T-helper 2 cell treated with Interferon-gamma antibody and Interleukin-4, amounts not matched to agents 5 μg/mL and 100 μg/mL, for 36 hours (primary cell): ENCODE measurements around the gene ECPAS.
"Not testable (repeated sequence)": the region's sequence is repeated elsewhere in the genome, so short reads cannot be mapped to it uniquely, and the experiment has no call there.

Experiments
- DNase-seq: peaks from one replicate; pipeline ENCODE4 v3.0.0; 2021; ENCODE audit warnings: low spot score
- H3K27ac Mint-ChIP-seq: one replicate; pipeline ENCODE4 v1.8.0; 2021; ENCODE audit warnings: mild to moderate bottlenecking, mixed read lengths
- H3K27me3 Mint-ChIP-seq: one replicate; pipeline ENCODE4 v1.8.0; 2021; ENCODE audit warnings: low read depth, mixed read lengths
- H3K36me3 Mint-ChIP-seq: one replicate; pipeline ENCODE4 v1.8.0; 2021; ENCODE audit warnings: low read depth, mixed read lengths
- H3K4me1 Mint-ChIP-seq: one replicate; pipeline ENCODE4 v1.8.0; 2021; ENCODE audit warnings: low read depth, mixed read lengths
- H3K4me3 Mint-ChIP-seq: one replicate; pipeline ENCODE4 v1.8.0; 2022; ENCODE audit warnings: mild to moderate bottlenecking, moderate library complexity, mixed read lengths
- H3K9me3 Mint-ChIP-seq: one replicate; pipeline ENCODE4 v1.8.0; 2021; ENCODE audit warnings: mixed read lengths

The ECPAS gene

DNA sequence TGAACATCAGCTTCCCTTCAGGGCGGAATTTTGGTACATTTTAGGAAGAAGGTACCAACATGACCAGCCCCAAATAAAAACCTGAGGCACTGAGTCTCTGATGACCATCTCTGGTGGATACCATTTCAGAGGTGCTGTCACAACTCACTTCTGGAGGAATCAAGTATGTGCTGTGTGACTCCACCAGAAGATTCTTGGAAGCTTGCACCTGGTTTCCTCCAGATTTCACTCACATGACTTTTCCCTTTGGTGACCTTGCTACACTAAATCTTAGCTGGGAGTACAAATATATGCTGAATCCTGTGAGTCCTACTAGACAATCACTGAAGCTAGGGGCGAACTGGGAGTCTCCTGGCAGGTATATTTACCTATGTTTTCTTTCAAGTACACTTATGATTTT is 28.5 kb downstream of the ECPAS start:
- Mint-ChIP-seq H3K27me3 (no peaks in the 10 kb centered on the region), H3K36me3 (peaks cover under 1% of the 10 kb centered on the region), H3K4me1 (peaks cover 19% of the 10 kb centered on the region), H3K27ac (no peak overlapping the region), H3K9me3 (no peaks in the 10 kb centered on the region), H3K4me3 (no peak overlapping the region)
- DNase-seq = no peak

DNA sequence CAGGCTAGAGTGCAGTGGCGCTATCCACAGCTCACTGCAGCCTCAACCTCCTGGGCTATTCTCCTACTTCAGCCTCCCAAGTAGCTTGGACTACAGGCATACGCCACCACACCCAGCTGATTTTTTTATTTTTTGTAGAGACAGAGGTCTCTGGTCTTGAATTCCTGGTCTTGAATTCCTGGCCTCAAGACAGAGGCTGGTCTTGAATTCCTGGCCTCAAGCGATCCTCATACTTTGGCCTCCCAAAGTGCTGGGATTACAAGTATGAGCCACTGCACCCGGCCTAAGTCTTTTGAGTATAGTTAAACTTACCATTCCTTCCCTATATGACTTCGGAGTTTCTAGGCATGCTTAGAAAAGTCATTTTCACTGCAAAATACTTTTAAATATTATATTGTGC is 29.4 kb downstream of the ECPAS start:
- no peak overlapping the region for H3K27ac Mint-ChIP-seq
- no peaks in the 10 kb centered on the region for H3K9me3 Mint-ChIP-seq
- peaks cover 5% of the 10 kb centered on the region for H3K36me3 Mint-ChIP-seq
- no peaks in the 10 kb centered on the region for H3K27me3 Mint-ChIP-seq
- peaks cover 17% of the 10 kb centered on the region for H3K4me1 Mint-ChIP-seq
- H3K4me3 Mint-ChIP-seq = no peak overlapping the region
- DNase-seq = no peak

DNA sequence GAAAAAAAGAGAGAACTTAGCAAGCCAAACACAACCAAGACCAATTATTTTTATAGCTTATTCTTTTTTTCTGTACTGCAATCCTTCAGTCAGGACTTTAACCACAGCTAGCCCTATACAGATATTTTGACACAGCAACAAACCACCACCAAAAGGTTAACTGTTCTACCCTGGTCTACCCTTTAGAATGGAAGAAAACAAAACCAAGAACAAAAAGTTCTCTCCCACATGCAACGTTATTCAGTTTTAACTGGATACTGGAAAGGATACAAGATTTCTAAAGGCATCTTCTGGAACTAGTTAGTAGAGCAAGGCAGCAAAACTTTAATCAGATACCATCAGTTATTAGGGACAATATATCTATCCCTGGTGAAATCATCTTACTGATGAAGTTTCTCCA is 32.6 kb downstream of the ECPAS start:
- DNase-seq = no peak
- Mint-ChIP-seq H3K9me3 (no peaks in the 10 kb centered on the region), H3K36me3 (peaks cover 14% of the 10 kb centered on the region), H3K27ac (no peak overlapping the region), H3K4me1 (peaks cover 10% of the 10 kb centered on the region), H3K4me3 (no peak overlapping the region), H3K27me3 (no peaks in the 10 kb centered on the region)

DNA sequence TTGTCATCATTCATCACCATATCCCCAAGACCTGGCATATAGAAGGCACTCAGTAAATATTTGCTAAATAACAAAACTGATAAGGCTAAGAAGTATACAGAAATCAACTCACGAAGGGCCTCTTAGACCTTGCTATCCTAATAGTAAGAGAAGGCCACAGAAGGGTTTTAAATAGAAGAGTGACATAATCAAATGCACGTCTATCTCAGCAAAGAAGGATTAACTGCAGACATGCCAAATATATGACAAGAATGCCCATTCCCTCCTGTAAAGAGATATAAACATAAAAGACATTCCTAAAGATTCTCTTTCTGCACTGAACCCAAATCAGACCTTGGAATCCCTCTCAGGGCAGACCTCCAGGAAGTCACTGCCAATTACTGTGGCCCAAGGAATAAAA is 34.1 kb downstream of the ECPAS start:
- H3K4me3 Mint-ChIP-seq = no peak overlapping the region
- H3K9me3 Mint-ChIP-seq = no peaks in the 10 kb centered on the region
- peaks cover 7% of the 10 kb centered on the region for H3K4me1 Mint-ChIP-seq
- peaks cover 28% of the 10 kb centered on the region for H3K36me3 Mint-ChIP-seq
- H3K27ac Mint-ChIP-seq = no peak overlapping the region
- DNase-seq = no peak
- no peaks in the 10 kb centered on the region for H3K27me3 Mint-ChIP-seq

DNA sequence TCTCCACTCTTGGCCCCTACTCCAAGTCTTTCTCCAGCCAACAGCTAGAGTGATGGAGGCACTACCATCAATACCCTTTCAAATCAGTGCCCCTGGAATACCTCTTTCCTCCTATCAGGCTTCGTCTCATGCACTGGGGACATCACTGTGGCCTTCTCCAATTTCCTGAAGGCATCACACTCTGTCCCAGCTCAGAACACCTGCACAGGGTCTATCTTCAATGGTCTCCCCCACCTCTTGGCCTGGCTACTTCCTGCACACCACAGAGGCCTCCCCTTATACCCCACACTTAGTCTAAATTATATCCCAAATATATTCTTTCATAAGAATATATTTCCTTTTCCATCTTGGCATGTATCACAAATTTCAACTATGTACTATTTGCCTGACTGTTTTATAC is 34.5 kb downstream of the ECPAS start:
- peaks cover 28% of the 10 kb centered on the region for H3K36me3 Mint-ChIP-seq
- H3K4me3 Mint-ChIP-seq = no peak overlapping the region
- H3K9me3 Mint-ChIP-seq = no peaks in the 10 kb centered on the region
- H3K4me1 Mint-ChIP-seq = peaks cover 7% of the 10 kb centered on the region
- no peaks in the 10 kb centered on the region for H3K27me3 Mint-ChIP-seq
- no peak overlapping the region for H3K27ac Mint-ChIP-seq
- DNase-seq = no peak

DNA sequence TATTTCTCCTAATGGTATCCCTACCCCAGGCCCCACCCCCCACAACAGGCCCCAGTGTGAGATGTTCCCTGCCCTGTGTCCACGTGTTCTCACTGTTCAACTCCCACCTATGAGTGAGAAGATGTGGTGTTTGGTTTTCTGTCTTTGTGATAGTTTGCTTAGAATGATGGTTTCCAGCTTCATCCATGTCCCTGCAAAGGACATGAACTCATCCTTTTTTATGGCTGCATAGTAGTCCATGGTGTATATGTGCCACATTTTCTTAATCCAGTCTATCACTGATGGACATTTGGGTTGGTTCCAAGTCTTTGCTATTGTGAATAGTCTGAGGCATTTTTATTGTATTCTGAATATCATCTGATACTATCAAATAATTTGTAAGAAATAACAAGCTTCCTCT is 38.4 kb downstream of the ECPAS start:
- H3K27ac Mint-ChIP-seq, H3K4me1 Mint-ChIP-seq, DNase-seq, H3K4me3 Mint-ChIP-seq, H3K9me3 Mint-ChIP-seq, H3K27me3 Mint-ChIP-seq: not testable (repeated sequence)
- H3K36me3 Mint-ChIP-seq = peaks cover 43% of the 10 kb centered on the region

DNA sequence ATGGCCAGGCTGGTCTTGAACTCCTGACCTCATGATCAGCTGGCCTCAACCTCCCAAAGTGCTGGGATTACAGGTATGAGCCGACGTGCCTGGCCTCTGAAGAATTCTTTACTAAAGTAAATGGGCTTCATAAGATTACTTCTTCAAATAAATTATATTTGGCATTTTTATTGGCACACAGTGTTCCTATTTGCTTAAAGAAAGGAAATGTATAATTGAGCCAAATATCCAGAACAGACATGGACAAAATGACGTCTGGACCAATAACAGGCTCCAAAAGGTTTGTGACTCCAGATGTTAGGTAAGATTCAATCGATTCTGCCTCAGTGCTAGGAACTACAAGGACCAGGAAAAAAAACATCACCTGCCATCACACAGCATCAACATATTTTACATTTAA is 40.7 kb downstream of the ECPAS start:
- Mint-ChIP-seq H3K4me3 (no peak overlapping the region), H3K27ac (no peak overlapping the region), H3K27me3 (no peaks in the 10 kb centered on the region), H3K4me1 (peaks cover 4% of the 10 kb centered on the region), H3K9me3 (no peaks in the 10 kb centered on the region), H3K36me3 (peaks cover 53% of the 10 kb centered on the region)
- no peak for DNase-seq

DNA sequence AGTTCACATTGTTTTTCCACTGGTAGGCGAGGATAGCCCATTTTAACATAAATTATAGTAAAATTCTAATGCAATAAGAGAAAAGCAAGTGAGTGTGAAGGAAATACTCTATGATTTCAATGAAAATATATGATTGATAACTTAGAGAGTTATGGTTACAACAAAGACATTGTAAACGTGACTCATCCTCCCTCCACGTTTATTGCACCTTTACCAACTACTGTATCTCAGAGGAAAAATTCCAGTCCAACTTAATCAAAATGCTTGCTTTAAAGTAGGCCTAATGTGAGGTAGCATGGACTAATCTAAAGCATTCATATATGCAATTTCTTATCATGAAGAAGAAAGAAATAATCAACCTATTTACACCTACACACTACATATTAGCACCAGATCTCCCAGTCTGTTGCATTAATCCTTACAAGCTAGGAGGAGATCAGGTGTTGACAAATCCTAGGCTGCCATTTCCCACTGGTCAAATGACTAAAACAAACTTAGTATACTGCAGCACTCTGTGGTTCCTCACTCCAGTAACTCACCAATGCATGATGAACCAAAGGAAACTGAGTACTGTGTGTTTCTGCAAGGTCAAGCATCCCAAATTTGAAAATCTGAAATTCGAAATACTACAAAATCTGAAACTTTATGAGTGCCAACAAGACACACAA is 41.7 kb downstream of the ECPAS start:
- no peak overlapping the region for H3K4me3 Mint-ChIP-seq
- peaks cover 54% of the 10 kb centered on the region for H3K36me3 Mint-ChIP-seq

DNA sequence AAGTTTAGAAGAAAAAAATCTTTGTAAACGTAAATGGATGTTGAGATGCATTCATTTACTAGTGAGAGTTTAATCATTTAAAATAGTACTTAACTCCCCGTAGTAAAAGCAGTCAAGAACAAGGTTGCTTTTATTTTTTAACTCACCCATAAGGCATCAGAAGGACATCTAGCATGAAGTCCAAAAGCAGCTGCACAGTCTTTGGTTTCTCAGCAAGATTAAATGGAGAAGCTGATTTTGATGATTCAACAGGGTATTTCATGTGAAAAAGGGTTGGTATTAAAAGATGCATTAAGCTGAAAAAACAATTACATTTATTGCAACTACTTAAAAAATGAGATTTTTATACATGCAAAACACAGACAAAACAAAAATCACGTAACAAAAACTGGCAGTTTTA is 44.0 kb downstream of the ECPAS start:
- Mint-ChIP-seq H3K36me3 (peaks cover 52% of the 10 kb centered on the region), H3K4me1 (peaks cover 4% of the 10 kb centered on the region)

More for the DNA sequence above, 41.7 kb downstream of the ECPAS start:
- peaks cover 4% of the 10 kb centered on the region for H3K4me1 Mint-ChIP-seq
- H3K27ac Mint-ChIP-seq = no peak overlapping the region
- no peaks in the 10 kb centered on the region for H3K9me3 Mint-ChIP-seq
- DNase-seq = no peak
- no peaks in the 10 kb centered on the region for H3K27me3 Mint-ChIP-seq

DNA sequence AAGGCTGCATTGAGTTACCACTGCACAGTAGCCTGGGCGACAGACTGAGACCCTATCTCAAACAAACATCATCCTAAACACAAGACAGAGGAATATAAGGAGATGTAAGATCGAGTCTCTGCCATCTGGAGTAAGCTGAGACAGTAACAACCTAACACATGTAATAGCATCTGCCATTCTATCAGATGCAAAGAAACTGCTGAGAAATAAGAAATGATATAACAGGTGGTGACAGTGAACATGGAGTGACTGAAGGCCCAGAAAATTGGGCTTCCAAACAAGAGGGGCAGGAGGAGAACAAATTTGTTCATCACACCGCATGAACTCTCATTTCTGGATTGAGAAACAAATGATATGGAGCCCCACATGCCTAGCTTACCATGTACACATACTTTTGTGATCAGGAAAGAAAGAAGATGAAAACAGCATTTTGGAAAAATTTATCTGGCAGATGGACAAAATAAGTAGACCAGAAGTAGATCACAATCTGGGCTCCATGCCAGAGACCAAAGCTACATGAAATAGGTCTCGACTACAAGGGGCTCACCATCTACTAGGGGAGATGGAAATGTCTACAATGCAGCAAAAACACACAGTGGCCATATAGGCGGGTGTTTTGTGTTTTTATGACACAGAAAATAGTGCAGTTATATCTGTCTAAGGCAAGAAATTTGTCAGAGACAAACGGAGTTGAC is 45.5 kb downstream of the ECPAS start:
- H3K4me1 Mint-ChIP-seq = peaks cover 4% of the 10 kb centered on the region
- no peak overlapping the region for H3K4me3 Mint-ChIP-seq
- no peaks in the 10 kb centered on the region for H3K27me3 Mint-ChIP-seq
- H3K27ac Mint-ChIP-seq = no peak overlapping the region
- no peak for DNase-seq
- H3K36me3 Mint-ChIP-seq = peaks cover 49% of the 10 kb centered on the region
- H3K9me3 Mint-ChIP-seq = no peaks in the 10 kb centered on the region

More for the DNA sequence above, 44.0 kb downstream of the ECPAS start:
- Mint-ChIP-seq H3K9me3 (no peaks in the 10 kb centered on the region), H3K4me3 (no peak overlapping the region), H3K27ac (no peak overlapping the region), H3K27me3 (no peaks in the 10 kb centered on the region)
- no peak for DNase-seq

DNA sequence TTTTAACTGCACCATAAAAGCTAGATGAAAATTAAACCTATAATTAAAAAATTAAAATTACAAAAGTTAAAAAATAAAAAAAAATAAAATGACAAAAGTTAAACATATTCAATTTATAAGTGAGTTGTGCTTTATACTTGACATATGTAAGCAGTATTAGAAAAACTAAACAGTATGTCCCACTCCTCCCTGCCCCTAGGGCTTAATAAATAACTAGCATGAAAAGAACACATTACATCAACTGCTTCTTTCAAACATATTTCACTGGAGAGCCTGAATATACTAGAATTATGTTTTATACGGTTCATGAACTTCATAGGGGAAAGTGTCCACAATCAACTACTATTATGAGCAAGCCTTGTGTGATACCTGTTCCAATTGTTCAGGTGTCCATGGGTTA is 47.6 kb downstream of the ECPAS start:
- Mint-ChIP-seq H3K4me1 (peaks cover under 1% of the 10 kb centered on the region), H3K9me3 (no peaks in the 10 kb centered on the region), H3K4me3 (no peak overlapping the region), H3K36me3 (peaks cover 51% of the 10 kb centered on the region), H3K27ac (no peak overlapping the region), H3K27me3 (no peaks in the 10 kb centered on the region)
- DNase-seq = no peak

DNA sequence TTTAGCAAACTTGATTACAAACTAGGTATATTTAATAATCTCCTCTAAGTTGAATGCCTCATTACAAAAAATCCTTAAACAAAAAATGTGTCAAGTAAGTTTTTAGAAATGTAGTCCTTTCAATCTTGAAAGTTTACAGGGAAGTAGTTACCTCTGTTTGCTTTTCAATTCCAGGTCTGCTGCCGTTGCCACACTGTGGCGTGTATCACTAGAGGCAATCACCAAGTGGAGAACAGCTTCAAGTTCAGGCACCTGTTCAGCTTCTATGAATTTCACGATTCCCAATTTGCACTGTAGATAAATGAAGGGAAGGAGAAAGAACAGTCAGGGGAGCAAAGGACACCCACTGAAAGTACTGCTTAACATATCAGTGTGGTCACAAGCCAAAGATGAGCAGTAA is 51.1 kb downstream of the ECPAS start:
- DNase-seq = no peak
- H3K36me3 Mint-ChIP-seq = peaks cover 57% of the 10 kb centered on the region
- peaks cover under 1% of the 10 kb centered on the region for H3K4me1 Mint-ChIP-seq
- no peak overlapping the region for H3K27ac Mint-ChIP-seq
- H3K9me3 Mint-ChIP-seq = no peaks in the 10 kb centered on the region
- H3K4me3 Mint-ChIP-seq = no peak overlapping the region
- no peaks in the 10 kb centered on the region for H3K27me3 Mint-ChIP-seq

DNA sequence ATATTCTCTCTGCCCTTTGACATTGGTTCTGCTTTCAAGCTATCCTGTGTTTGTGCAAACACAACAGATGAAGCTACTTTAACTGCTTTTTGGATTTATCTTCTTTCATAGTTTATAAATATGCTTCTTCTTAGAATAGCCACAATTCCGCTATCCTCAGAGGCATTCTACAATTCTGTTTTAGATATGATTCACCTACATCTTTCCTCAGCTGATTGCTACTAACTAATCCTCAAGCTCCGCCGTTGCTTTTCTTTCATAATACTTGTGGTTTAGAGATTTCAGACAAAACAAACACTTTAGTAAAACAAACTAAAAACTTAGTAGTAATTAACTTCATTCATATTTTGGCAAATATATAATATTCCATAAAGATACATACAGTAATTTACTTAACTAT is 52.5 kb downstream of the ECPAS start:
- H3K27me3 Mint-ChIP-seq = no peaks in the 10 kb centered on the region
- peaks cover 61% of the 10 kb centered on the region for H3K36me3 Mint-ChIP-seq

DNA sequence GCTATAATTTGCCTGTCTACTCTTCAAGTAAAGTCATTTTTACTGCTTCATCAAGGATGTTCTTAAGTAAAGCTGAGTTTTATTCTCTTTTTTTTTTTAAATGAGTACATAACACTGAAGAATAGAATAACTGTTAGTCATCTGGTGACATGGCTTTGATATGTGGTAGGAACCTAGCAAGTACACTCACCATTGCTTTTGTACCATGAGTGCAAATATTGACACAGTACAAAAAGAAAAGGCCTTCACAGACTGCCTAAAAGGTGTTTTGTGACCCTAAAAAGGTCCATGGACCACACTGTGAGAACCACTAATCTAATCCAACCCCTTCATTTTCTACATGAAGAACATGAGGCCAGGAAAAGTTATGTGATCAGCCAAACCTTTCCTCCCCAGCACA is 55.0 kb downstream of the ECPAS start:
- Mint-ChIP-seq H3K27me3 (no peaks in the 10 kb centered on the region), H3K27ac (no peak overlapping the region), H3K36me3 (peaks cover 72% of the 10 kb centered on the region), H3K4me1 (peaks cover 9% of the 10 kb centered on the region), H3K4me3 (no peak overlapping the region), H3K9me3 (no peaks in the 10 kb centered on the region)
- DNase-seq = no peak

More for the DNA sequence above, 52.5 kb downstream of the ECPAS start:
- DNase-seq = no peak
- peaks cover 9% of the 10 kb centered on the region for H3K4me1 Mint-ChIP-seq
- H3K27ac Mint-ChIP-seq = no peak overlapping the region
- H3K9me3 Mint-ChIP-seq = no peaks in the 10 kb centered on the region
- no peak overlapping the region for H3K4me3 Mint-ChIP-seq

DNA sequence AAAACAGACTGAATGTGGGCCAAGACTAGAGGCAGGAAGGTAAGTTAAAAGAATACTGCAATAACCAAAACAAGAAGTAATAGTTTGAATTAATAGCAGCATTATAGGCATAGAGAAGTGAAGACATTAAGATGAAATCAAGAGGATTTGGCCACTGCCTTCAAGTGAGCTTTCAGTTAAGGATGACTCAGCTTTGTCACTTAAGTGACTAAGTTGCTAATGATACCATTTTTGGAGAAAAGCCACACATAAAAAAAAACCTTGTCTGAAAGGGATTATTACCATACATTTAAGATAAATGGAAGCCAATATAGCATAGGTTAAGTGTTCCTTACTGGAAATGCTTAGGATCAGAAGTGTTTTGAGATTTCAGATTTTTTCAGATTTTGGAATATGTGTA is 57.0 kb downstream of the ECPAS start:
- peaks cover 77% of the 10 kb centered on the region for H3K36me3 Mint-ChIP-seq
- no peak for DNase-seq
- H3K27ac Mint-ChIP-seq = no peak overlapping the region
- peaks cover 9% of the 10 kb centered on the region for H3K4me1 Mint-ChIP-seq
- H3K27me3 Mint-ChIP-seq = no peaks in the 10 kb centered on the region
- H3K4me3 Mint-ChIP-seq = no peak overlapping the region
- H3K9me3 Mint-ChIP-seq = no peaks in the 10 kb centered on the region
